ENCODE results near the gene PDE9A. TPM values are rescaled to one million over a fixed set of nuclear protein-coding genes. Genes with fewer than 3 reads are reported as not detected.

The PDE9A gene
- total and polyA plus RNA-seq, 2 of the 4 experiments (the other 2 are of a cell fraction), result 0.89 to 0.90 TPM

DNA sequence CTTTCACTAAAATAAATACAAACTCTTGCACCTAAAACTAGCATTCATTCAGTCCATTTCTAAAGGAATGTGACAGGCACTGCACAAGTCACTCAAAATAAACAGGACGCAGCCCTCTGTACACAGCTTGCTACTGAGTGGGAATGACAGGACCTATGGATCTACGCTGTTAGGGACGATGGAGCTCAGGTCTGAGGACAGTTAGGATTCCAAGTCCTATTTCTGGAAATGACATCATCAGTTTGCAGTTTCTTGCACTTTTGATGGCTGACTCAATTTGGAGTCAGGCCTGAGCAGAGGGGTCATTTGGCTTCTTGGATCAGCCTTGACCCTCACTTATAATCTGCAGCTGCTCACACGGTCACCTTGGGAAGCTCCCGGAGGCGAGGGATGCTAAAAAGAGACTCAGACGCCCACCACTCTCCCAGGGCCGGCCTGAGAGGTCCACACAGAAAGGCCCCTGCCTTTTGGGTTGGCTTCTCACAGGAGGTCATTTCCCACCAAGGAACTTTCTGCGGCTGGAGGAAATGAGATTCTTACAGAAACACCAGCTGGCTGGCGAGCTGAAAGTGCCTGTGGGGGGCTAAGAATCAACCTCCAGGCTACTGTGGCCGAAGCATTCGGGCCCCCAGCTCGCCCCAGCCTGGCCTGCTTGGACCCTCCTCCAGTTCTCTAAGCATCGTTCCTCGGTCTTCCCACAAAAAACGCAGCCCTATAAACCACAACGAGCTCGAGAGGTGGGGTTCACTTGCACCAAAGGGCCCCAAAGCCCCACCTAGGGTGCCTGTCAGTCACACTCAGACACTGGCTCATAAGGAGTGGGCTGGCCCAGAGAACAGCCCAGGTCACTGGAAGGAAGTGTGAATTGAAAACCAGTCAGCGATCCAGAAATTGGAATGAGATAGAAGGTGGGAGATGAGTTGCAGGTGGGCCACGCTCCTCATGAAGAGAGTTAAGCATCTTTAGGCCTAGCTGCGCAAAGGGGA is 8.9 kb upstream of the PDE9A start:
- ATAC-seq (ENCODE audit: low read depth) (peak; percentile 86), DNase-seq (peak; percentile 73)
- H3K27me3 ChIP-seq (ENCODE audit: control insufficient read depth, insufficient read depth, low read length), result no peaks in the 10 kb centered on the region; the same call in 1 of the 2 replicates
- 47% methylated on average over 3 of the region's 21 CpGs; no CpG with 5 or more reads in 1 of the 2 experiments for WGBS, 2 experiments (ENCODE audit: extremely low coverage in 2 of 2, insufficient read length in 1 of 2)
- no peak overlapping the region for H2BK120ac ChIP-seq (ENCODE audit: low read depth, low read length)
- TF ChIP-seq BHLHE40 (IDR thresholded peaks at IDR 0.05; ENCODE audit: low read depth, low read length), result no peak
- no peak for TF ChIP-seq POLR2A (IDR thresholded peaks at IDR 0.05; ENCODE audit: low read depth, low read length)
- no peak for TF ChIP-seq MAFK (IDR thresholded peaks at IDR 0.05; ENCODE audit: low read depth, low read length)
- TF ChIP-seq, protein P1, sequence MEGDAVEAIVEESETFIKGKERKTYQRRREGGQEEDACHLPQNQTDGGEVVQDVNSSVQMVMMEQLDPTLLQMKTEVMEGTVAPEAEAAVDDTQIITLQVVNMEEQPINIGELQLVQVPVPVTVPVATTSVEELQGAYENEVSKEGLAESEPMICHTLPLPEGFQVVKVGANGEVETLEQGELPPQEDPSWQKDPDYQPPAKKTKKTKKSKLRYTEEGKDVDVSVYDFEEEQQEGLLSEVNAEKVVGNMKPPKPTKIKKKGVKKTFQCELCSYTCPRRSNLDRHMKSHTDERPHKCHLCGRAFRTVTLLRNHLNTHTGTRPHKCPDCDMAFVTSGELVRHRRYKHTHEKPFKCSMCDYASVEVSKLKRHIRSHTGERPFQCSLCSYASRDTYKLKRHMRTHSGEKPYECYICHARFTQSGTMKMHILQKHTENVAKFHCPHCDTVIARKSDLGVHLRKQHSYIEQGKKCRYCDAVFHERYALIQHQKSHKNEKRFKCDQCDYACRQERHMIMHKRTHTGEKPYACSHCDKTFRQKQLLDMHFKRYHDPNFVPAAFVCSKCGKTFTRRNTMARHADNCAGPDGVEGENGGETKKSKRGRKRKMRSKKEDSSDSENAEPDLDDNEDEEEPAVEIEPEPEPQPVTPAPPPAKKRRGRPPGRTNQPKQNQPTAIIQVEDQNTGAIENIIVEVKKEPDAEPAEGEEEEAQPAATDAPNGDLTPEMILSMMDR (conservative IDR thresholded peaks at IDR 0.05; ENCODE audit: low read depth, low read length), result no peak
- TF ChIP-seq CEBPB (IDR thresholded peaks at IDR 0.05; ENCODE audit: low read depth, low read length), result peak; percentile 19; the same call in 1 of the 2 replicates
- TF ChIP-seq, protein P2, sequence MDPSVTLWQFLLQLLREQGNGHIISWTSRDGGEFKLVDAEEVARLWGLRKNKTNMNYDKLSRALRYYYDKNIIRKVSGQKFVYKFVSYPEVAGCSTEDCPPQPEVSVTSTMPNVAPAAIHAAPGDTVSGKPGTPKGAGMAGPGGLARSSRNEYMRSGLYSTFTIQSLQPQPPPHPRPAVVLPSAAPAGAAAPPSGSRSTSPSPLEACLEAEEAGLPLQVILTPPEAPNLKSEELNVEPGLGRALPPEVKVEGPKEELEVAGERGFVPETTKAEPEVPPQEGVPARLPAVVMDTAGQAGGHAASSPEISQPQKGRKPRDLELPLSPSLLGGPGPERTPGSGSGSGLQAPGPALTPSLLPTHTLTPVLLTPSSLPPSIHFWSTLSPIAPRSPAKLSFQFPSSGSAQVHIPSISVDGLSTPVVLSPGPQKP (IDR thresholded peaks at IDR 0.05; ENCODE audit: borderline replicate concordance, low read depth, low read length), result no peak
- no peak for TF ChIP-seq CHD1 (IDR thresholded peaks at IDR 0.05; ENCODE audit: low read depth, low read length)
- no peak for TF ChIP-seq RAD21 (IDR thresholded peaks at IDR 0.05; ENCODE audit: low read length)
- no peak overlapping the region for H2BK15ac ChIP-seq (ENCODE audit: low read depth, low read length)
- no peak overlapping the region; the same call in 1 of the 2 replicates for H3K27ac ChIP-seq (ENCODE audit: insufficient read depth, low read length)
- H3K23ac ChIP-seq (ENCODE audit: low read depth, low read length), result no peak overlapping the region
- in situ Hi-C loops (cut with MboI; ENCODE audit: low sequenced_read_pairs) (no loop called here), intact Hi-C loops (cut with micrococcal nuclease) (no loop called here), dilution Hi-C loops (cut with HindIII; ENCODE audit: low sequenced_read_pairs, unreplicated experiment) (no loop called here)
- no peak overlapping the region for H2BK5ac ChIP-seq (ENCODE audit: low read depth, low read length, poor library complexity, severe bottlenecking)
- H3K9me1 ChIP-seq (ENCODE audit: insufficient read depth, low read length), result no peaks in the 10 kb centered on the region
- H3K14ac ChIP-seq (replicated peaks; ENCODE audit: low read depth, low read length), result no peak overlapping the region
- no peak overlapping the region for H3K9ac ChIP-seq (ENCODE audit: low read depth, low read length)
- H3K4me3 ChIP-seq (ENCODE audit: insufficient read depth, low read depth, low read length), result no peak overlapping the region
- no peaks in the 10 kb centered on the region for H3K79me1 ChIP-seq (ENCODE audit: low read depth in 1 of 2, low read length in 2 of 2)
- H4K91ac ChIP-seq (ENCODE audit: insufficient read depth, low read depth, low read length), result no peak overlapping the region; the same call in 1 of the 2 replicates
- no TSS peak for BruUV-seq (replicated peaks)
- H3K9me3 ChIP-seq (ENCODE audit: control insufficient read depth, insufficient read depth, low read length), result no peaks in the 10 kb centered on the region
- H3K4me1 ChIP-seq (ENCODE audit: control insufficient read depth, insufficient read depth, low read length), result peaks cover 11% of the 10 kb centered on the region
- no peaks in the 10 kb centered on the region for H3K36me3 ChIP-seq (ENCODE audit: control insufficient read depth, insufficient read depth, low read length)
- no peak overlapping the region for H3K18ac ChIP-seq (ENCODE audit: low read depth, low read length)
- ChIA-PET CTCF (no interaction called here), POLR2A (ENCODE audit: unreplicated experiment) (no interaction called here)
- no peaks in the 10 kb centered on the region for H4K20me1 ChIP-seq (ENCODE audit: insufficient read depth, low read length)
- H3K56ac ChIP-seq (ENCODE audit: extremely low read depth, insufficient read depth, low read length), result no peak overlapping the region
- peak overlapping the region; percentile 2 for H2AFZ ChIP-seq (replicated peaks; ENCODE audit: low read length, poor library complexity)
- H2BK20ac ChIP-seq (ENCODE audit: low read depth, low read length), result no peak overlapping the region
- H4K5ac ChIP-seq (ENCODE audit: low read depth, low read length), result no peak overlapping the region
- 0 out of 2 replicates have a peak overlapping the region, but pooled peaks have one; percentile 15 for H3K4me2 ChIP-seq (ENCODE audit: low read depth, low read length)
- H2AK5ac ChIP-seq (ENCODE audit: low read depth, low read length), result 0 out of 2 replicates have a peak overlapping the region, but pooled peaks have one; percentile 35
- H3K4ac ChIP-seq (ENCODE audit: low read depth, low read length), result no peak overlapping the region
- no peak overlapping the region for H4K8ac ChIP-seq (ENCODE audit: low read depth in 2 of 2, low read length in 2 of 2)
- no peak overlapping the region for H2AK9ac ChIP-seq (replicated peaks; ENCODE audit: low read depth, low read length, poor library complexity)
